SU-DHL-6 (cell line): ENCODE measurements around the gene ANKRD44.

Source experiments
- EZH2phosphoT487 ChIP-seq: fragments of 200-600 bp; sonication (generic), shearing (Covaris generic); conservative IDR thresholded peaks from 2 replicates; pipeline ENCODE4 v1.6.1; 2018; ENCODE audit warnings: mild to moderate bottlenecking, antibody characterized with exemption, low read length, moderate library complexity, mixed read lengths
- TF ChIP-seq, protein P1 (sequence below): fragments of 200-600 bp; sonication (generic); IDR thresholded peaks from one replicate; pipeline ENCODE4 v1.5.1; 2017; ENCODE audit warnings: antibody characterized with exemption, mild to moderate bottlenecking, low read length, moderate library complexity; ENCODE audit not compliant: insufficient read depth, poor library complexity, severe bottlenecking

DNA sequence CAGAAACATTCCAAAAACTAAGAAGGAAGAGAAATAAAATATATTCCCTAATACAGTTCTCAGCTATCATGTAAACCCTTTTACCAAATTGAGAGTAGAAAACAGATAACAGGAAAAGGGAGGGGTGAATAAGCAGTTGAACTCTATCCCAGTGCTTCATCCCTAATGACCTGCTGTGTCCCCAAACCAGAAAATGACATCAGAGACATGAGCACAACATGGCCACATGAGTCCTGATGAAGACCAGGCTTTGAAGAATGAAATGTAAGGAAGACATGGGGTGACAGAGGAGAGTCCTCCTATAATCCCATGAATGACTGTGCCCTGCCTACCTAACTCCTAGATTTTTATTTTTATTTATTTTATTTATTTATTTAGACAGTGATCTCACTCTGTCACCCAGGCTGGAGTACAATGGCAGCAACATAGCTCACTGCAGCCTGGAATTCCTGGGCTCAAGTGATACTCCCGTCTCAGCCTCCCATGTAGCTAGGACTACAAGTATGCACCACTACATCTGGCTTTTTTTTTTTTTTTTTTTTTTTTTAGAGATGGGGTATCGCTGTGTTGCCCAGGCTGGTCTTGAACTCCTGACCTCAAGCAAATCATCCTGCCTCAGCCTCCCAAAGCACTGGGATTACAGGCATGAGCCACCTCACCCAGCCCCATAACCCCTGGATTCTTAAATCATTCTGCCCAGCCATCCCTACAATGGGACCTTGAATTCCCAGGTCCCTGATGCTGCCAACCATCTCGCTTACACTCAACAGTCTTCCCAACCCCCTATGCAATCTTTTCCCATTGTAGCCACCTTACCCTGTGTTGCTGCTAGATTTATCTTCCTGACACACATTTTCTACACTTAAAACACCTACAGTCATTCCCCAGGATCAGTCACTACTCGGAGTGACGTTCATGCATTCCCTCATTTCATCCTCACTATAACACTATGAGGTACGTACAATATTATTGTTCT is 64.5 kb downstream of the ANKRD44 start:
- TF ChIP-seq, protein P1, sequence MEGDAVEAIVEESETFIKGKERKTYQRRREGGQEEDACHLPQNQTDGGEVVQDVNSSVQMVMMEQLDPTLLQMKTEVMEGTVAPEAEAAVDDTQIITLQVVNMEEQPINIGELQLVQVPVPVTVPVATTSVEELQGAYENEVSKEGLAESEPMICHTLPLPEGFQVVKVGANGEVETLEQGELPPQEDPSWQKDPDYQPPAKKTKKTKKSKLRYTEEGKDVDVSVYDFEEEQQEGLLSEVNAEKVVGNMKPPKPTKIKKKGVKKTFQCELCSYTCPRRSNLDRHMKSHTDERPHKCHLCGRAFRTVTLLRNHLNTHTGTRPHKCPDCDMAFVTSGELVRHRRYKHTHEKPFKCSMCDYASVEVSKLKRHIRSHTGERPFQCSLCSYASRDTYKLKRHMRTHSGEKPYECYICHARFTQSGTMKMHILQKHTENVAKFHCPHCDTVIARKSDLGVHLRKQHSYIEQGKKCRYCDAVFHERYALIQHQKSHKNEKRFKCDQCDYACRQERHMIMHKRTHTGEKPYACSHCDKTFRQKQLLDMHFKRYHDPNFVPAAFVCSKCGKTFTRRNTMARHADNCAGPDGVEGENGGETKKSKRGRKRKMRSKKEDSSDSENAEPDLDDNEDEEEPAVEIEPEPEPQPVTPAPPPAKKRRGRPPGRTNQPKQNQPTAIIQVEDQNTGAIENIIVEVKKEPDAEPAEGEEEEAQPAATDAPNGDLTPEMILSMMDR, result no peak
- TF ChIP-seq EZH2phosphoT487, result no peak
